Suprapubic skin (tissue), 4 donors: ENCODE data around the gene CD300LF.

Experiments used
- CTCF ChIP-seq, 2 donors: fragments of 200-600 bp in 1 of 2; fragments of 450-650 bp in 1 of 2; sonication (generic) in 1 of 2; IDR thresholded peaks; one replicate each; pipeline ENCODE4 v1.5.1; 2016 to 2019; ENCODE audit warnings: antibody characterized with exemption in 2 of 2, mild to moderate bottlenecking in 1 of 2, moderate library complexity in 1 of 2
- POLR2A ChIP-seq, 2 donors: fragments of 450-650 bp; IDR thresholded peaks; one replicate each; pipeline ENCODE4 v1.6.1; 2017; ENCODE audit warnings: antibody characterized with exemption in 2 of 2, mild to moderate bottlenecking in 2 of 2, moderate library complexity in 2 of 2
- POLR2AphosphoS5 ChIP-seq, 3 donors: sonication (generic); formaldehyde crosslinking; IDR thresholded peaks; one replicate each; pipeline ENCODE4 v1.6.1; 2017; ENCODE audit warnings: antibody characterized with exemption in 3 of 3

GRCh38 chr17:74690409-74690825 is 22.3 kb downstream of the CD300LF start:
- TF ChIP-seq CTCF (IDR thresholded peaks at IDR 0.05) (no peak), POLR2A (IDR thresholded peaks at IDR 0.05) (no peak), POLR2AphosphoS5 (IDR thresholded peaks at IDR 0.05) (no peak)
